GM13977 (cell line): ENCODE data around the gene CCDC90B.
"Not testable (repeated sequence)": the region's sequence is repeated elsewhere in the genome, so short reads cannot be mapped to it uniquely, and the experiment has no call there.

ENCODE experiments used
- DNase-seq: peaks from one replicate; pipeline ENCODE4 v3.0.0; 2012; ENCODE audit warnings: low spot score
- in situ Hi-C: fragments of 300-500 bp; cut with MboI; formaldehyde crosslinking; loops from one replicate; pipeline ENCODE4 v1.12.0; 2022; ENCODE audit warnings: low sequenced_read_pairs, low pct_unique_long_range_greater_than_20kb, mixed read lengths, inconsistent platforms; ENCODE audit not compliant: unreplicated experiment
- TF ChIP-seq, protein P1 (sequence below): IDR thresholded peaks from 2 replicates; pipeline ENCODE4 v1.5.1; 2012; ENCODE audit warnings: mild to moderate bottlenecking, control low read depth; ENCODE audit not compliant: insufficient read depth; ENCODE audit errors: extremely low read depth, missing control alignments

Gene CCDC90B

GRCh38 chr11:83317757-83318690 is 31.9 kb upstream of the CCDC90B start:
- peak; percentile 14 for DNase-seq
- TF ChIP-seq, protein P1, sequence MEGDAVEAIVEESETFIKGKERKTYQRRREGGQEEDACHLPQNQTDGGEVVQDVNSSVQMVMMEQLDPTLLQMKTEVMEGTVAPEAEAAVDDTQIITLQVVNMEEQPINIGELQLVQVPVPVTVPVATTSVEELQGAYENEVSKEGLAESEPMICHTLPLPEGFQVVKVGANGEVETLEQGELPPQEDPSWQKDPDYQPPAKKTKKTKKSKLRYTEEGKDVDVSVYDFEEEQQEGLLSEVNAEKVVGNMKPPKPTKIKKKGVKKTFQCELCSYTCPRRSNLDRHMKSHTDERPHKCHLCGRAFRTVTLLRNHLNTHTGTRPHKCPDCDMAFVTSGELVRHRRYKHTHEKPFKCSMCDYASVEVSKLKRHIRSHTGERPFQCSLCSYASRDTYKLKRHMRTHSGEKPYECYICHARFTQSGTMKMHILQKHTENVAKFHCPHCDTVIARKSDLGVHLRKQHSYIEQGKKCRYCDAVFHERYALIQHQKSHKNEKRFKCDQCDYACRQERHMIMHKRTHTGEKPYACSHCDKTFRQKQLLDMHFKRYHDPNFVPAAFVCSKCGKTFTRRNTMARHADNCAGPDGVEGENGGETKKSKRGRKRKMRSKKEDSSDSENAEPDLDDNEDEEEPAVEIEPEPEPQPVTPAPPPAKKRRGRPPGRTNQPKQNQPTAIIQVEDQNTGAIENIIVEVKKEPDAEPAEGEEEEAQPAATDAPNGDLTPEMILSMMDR: no peak
- in situ Hi-C loops: no loop called here

DNA sequence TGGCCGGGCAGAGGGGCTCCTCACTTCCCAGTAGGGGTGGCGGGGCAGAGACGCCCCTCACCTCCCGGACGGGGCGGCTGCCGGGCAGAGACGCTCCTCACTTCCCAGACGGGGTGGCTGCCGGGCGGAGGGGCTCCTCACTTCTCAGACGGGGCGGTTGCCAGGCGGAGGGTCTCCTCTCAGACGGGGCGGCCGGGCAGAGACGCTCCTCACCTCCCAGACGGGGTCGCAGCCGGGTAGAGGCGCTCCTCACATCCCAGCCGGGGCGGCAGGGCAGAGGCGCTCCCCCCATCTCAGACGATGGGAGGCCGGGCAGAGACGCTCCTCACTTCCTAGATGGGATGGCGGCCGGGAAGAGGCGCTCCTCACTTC is 30.7 kb upstream of the CCDC90B start:
- DNase-seq, in situ Hi-C loops: not testable (repeated sequence)

DNA sequence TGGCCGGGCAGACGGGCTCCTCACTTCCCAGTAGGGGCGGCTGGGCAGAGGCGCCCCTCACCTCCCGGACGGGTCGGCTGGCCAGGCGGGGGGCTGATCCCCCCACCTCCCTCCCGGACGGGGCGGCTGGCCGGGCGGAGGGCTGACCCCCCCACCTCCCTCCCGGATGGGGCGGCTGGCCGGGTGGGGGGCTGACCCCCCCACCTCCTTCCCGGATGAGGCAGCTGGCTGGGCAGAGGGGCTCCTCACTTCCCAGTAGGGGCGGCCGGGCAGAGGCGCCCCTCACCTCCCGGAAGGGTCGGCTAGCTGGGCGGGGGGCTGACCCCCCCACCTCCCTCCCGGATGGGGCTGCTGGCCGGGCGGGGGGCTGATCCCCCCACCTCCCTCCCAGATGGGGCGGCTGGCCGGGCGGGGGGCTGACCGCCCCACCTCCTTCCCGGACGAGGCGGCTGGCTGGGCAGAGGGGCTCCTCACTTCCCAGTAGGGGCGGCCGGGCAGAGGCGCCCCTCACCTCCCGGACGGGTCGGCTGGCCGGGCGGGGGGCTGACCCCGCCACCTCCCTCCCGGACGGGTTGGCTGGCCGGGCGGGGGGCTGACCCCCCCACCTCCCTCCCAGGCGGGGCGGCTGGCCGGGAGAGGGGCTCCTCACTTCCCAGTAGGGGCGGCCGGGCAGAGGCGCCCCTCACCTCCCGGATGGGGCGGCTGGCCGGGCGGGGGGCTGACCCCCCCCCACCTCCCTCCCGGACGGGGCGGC is 30.2 kb upstream of the CCDC90B start:
- in situ Hi-C loops, DNase-seq: not testable (repeated sequence)

- in situ Hi-C loops: no loop called here
- DNase-seq: no peak
- TF ChIP-seq, protein P1: no peak
These were observed 26.3 kb upstream of the CCDC90B start for GRCh38 chr11:83312430-83312829.

GRCh38 chr11:83311701-83312100 is 25.5 kb upstream of the CCDC90B start:
- DNase-seq: no peak
- TF ChIP-seq, protein P1: no peak
- in situ Hi-C loops: no loop called here

DNA sequence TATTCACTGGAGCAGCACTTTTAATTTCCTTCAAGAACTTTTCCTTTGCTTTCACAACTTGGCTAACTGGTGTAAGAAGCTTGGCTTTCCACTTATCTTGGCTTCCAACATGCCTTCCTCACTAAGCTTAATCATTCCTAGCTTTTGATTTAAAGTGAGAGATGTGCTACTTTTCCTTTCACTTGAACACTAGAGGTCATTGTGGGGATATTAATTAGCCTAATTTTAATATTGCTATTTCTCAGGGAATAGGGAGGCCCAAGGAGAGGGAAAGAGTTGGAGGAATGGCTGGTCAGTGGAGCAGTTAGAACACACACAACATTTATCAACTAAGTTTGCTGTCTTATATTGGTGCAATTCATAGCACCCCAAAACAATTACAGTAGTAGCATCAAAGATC is 24.6 kb upstream of the CCDC90B start:
- TF ChIP-seq, protein P1: no peak
- DNase-seq: no peak
- in situ Hi-C loops: no loop called here

GRCh38 chr11:83308536-83308935 is 22.4 kb upstream of the CCDC90B start:
- DNase-seq, in situ Hi-C loops: not testable (repeated sequence)

- DNase-seq: no peak
- in situ Hi-C loops: no loop called here
- TF ChIP-seq, protein P1: no peak
These were observed 20.3 kb upstream of the CCDC90B start for GRCh38 chr11:83306200-83307080.
